IMR-90 (cell line): ENCODE results near the gene PPP1R14D. TPM values are rescaled to one million over a fixed set of nuclear protein-coding genes. Genes with fewer than 3 reads are reported as not detected.

Experiments
- ATAC-seq: fragments of 200-7000 bp; cut with Tn5 transposase; 2 replicates; pipeline ENCODE4 v1.9.1; 2020; ENCODE audit warnings: low read depth, mild to moderate bottlenecking, moderate library complexity
- BruUV-seq: library from RNA; stranded (reverse); fragments of 400-500 nt; replicated peaks from 2 replicates; lab custom pipeline; 2021; lab: Mats Ljungman, UMichigan
- CTCF ChIA-PET: fragments of 300-600 bp; formaldehyde crosslinking; extraction: SDS; loops from one replicate; lab custom pipeline; 2021; ENCODE audit warnings: antibody characterized with exemption; lab: Yijun Ruan, JAX
- POLR2A ChIA-PET: fragments of 300-600 bp; sonication (Branson Sonifier 250); formaldehyde crosslinking; loops from one replicate; lab custom pipeline; 2022; ENCODE audit warnings: antibody characterized with exemption; ENCODE audit not compliant: unreplicated experiment; lab: Charles Lee
- DNase-seq: peaks from one replicate; pipeline ENCODE4 v3.0.0; 2013
- H2AFZ ChIP-seq: replicated peaks from 2 replicates; pipeline ENCODE3; 2013; ENCODE audit warnings: low read length, mild to moderate bottlenecking; ENCODE audit not compliant: poor library complexity
- H2AK5ac ChIP-seq: 2 replicates; pipeline ENCODE4 v1.6.1; 2013; ENCODE audit warnings: low read depth, low read length, inconsistent platforms
- H2AK9ac ChIP-seq: replicated peaks from 2 replicates; pipeline ENCODE3; 2013; ENCODE audit warnings: mild to moderate bottlenecking, low read depth, low read length, moderate library complexity; ENCODE audit not compliant: poor library complexity
- H2BK120ac ChIP-seq: 2 replicates; pipeline ENCODE4 v1.6.1; 2013; ENCODE audit warnings: low read depth, low read length, inconsistent platforms
- H2BK15ac ChIP-seq: 3 replicates; pipeline ENCODE4 v1.6.1; 2013; ENCODE audit warnings: low read depth, low read length, inconsistent platforms
- H2BK20ac ChIP-seq: 2 replicates; pipeline ENCODE4 v1.6.1; 2013; ENCODE audit warnings: low read depth, mild to moderate bottlenecking, inconsistent platforms, low read length, moderate library complexity
- H2BK5ac ChIP-seq: 2 replicates; pipeline ENCODE4 v1.6.1; 2013; ENCODE audit warnings: mild to moderate bottlenecking, low read depth, low read length, inconsistent platforms; ENCODE audit not compliant: poor library complexity, severe bottlenecking
- H3K14ac ChIP-seq: replicated peaks from 2 replicates; pipeline ENCODE4 v1.6.1; 2013; ENCODE audit warnings: low read depth, low read length, inconsistent platforms
- H3K18ac ChIP-seq: 2 replicates; pipeline ENCODE4 v1.6.1; 2013; ENCODE audit warnings: low read depth, low read length, control low read depth
- H3K23ac ChIP-seq: 2 replicates; pipeline ENCODE4 v1.6.1; 2013; ENCODE audit warnings: low read depth, low read length, inconsistent platforms
- H3K27ac ChIP-seq: 2 replicates; pipeline ENCODE4 v1.5.1; 2013; ENCODE audit warnings: mild to moderate bottlenecking, control low read depth, low read length; ENCODE audit not compliant: insufficient read depth
- H3K27me3 ChIP-seq: 2 replicates; pipeline ENCODE4 v1.6.1; 2013; ENCODE audit warnings: low read length; ENCODE audit not compliant: control insufficient read depth, insufficient read depth
- H3K36me3 ChIP-seq: 2 replicates; pipeline ENCODE4 v1.6.1; 2013; ENCODE audit warnings: low read length, mixed read lengths; ENCODE audit not compliant: control insufficient read depth, insufficient read depth
- H3K4ac ChIP-seq: 2 replicates; pipeline ENCODE4 v1.6.1; 2013; ENCODE audit warnings: low read depth, low read length, inconsistent platforms
- H3K4me1 ChIP-seq: 2 replicates; pipeline ENCODE4 v1.6.1; 2013; ENCODE audit warnings: low read length, mixed read lengths; ENCODE audit not compliant: control insufficient read depth, insufficient read depth
- H3K4me2 ChIP-seq: 2 replicates; pipeline ENCODE4 v1.6.1; 2013; ENCODE audit warnings: low read depth, mild to moderate bottlenecking, control low read depth, low read length, moderate library complexity
- H3K4me3 ChIP-seq: 2 replicates; pipeline ENCODE4 v1.5.1; 2013; ENCODE audit warnings: low read depth, mild to moderate bottlenecking, control low read depth, low read length, moderate library complexity; ENCODE audit not compliant: insufficient read depth
- H3K56ac ChIP-seq: 2 replicates; pipeline ENCODE4 v1.6.1; 2013; ENCODE audit warnings: low read length, inconsistent platforms; ENCODE audit not compliant: insufficient read depth; ENCODE audit errors: extremely low read depth
- H3K79me1 ChIP-seq, 2 experiments: 2 replicates each; pipeline ENCODE4 v1.6.1; 2013; ENCODE audit warnings: low read length in 2 of 2, inconsistent platforms in 1 of 2, low read depth in 1 of 2
- H3K9ac ChIP-seq: 2 replicates; pipeline ENCODE4 v1.6.1; 2013; ENCODE audit warnings: low read depth, low read length, control low read depth
- H3K9me1 ChIP-seq: 2 replicates; pipeline ENCODE4 v1.6.1; 2013; ENCODE audit warnings: low read length, inconsistent platforms; ENCODE audit not compliant: insufficient read depth
- H3K9me3 ChIP-seq: 2 replicates; pipeline ENCODE4 v1.6.1; 2013; ENCODE audit warnings: low read length; ENCODE audit not compliant: control insufficient read depth, insufficient read depth
- H4K20me1 ChIP-seq: 2 replicates; pipeline ENCODE4 v1.6.1; 2013; ENCODE audit warnings: low read length, inconsistent platforms; ENCODE audit not compliant: insufficient read depth
- H4K5ac ChIP-seq: 2 replicates; pipeline ENCODE4 v1.6.1; 2013; ENCODE audit warnings: mild to moderate bottlenecking, low read depth, low read length, control low read depth
- H4K8ac ChIP-seq, 2 experiments: 2 replicates each; pipeline ENCODE4 v1.6.1; 2013; ENCODE audit warnings: low read depth in 2 of 2, low read length in 2 of 2, control low read depth in 1 of 2, inconsistent platforms in 1 of 2
- H4K91ac ChIP-seq: 2 replicates; pipeline ENCODE4 v1.6.1; 2013; ENCODE audit warnings: low read depth, low read length, inconsistent platforms; ENCODE audit not compliant: insufficient read depth
- CEBPB ChIP-seq: IDR thresholded peaks from 2 replicates; pipeline ENCODE4 v1.6.1; 2012; ENCODE audit warnings: low read depth, low read length, improper control_type of control experiment
- SMC3 ChIP-seq: fragments of 150-350 bp; IDR thresholded peaks from 2 replicates; pipeline ENCODE4 v1.6.1; 2016; ENCODE audit warnings: low read depth, mild to moderate bottlenecking, antibody characterized with exemption, low read length, moderate library complexity
- WGBS, 2 experiments: methylation state at CpG; one replicate each; pipeline versions ENCODE4 v1.1.5 to v1.1.7; 2013; ENCODE audit warnings: missing lambda C conversion rate in 2 of 2; ENCODE audit not compliant: insufficient read length in 1 of 2; ENCODE audit errors: extremely low coverage in 2 of 2; 5-methylcytosine and 5-hydroxymethylcytosine counted together
- dilution Hi-C: fragments of 300-500 bp; cut with HindIII; formaldehyde crosslinking; loops from one replicate; pipeline ENCODE4 v1.14.3; 2018; ENCODE audit warnings: low sequenced_read_pairs; ENCODE audit not compliant: unreplicated experiment
- in situ Hi-C: fragments of 300-500 bp; cut with MboI; formaldehyde crosslinking; loops from 3 replicates; pipeline ENCODE4 v1.14.3; 2019; ENCODE audit warnings: low sequenced_read_pairs, inconsistent platforms, mixed read lengths
- intact Hi-C: fragments of 100-400 bp; cut with micrococcal nuclease; formaldehyde crosslinking; loops from 2 replicates; pipeline ENCODE4 v1.10.0; 2022
- polyA plus RNA-seq, 3 experiments: library from polyadenylated mRNA; depleted of rRNA; stranded (reverse); fragments of >200 nt; gene quantifications; 2 replicates each; pipeline ENCODE4 v1.2.3, GENCODE V29; 2012; ENCODE audit warnings: low replicate concordance in 1 of 3
- total RNA-seq: library from RNA; depleted of rRNA; stranded (reverse); fragments of >200 nt; gene quantifications from 2 replicates; pipeline ENCODE4 v1.2.3, GENCODE V29; 2012

The PPP1R14D gene
- total and polyA plus RNA-seq, 2 of the 4 experiments (the other 2 are of a cell fraction) = not detected

DNA sequence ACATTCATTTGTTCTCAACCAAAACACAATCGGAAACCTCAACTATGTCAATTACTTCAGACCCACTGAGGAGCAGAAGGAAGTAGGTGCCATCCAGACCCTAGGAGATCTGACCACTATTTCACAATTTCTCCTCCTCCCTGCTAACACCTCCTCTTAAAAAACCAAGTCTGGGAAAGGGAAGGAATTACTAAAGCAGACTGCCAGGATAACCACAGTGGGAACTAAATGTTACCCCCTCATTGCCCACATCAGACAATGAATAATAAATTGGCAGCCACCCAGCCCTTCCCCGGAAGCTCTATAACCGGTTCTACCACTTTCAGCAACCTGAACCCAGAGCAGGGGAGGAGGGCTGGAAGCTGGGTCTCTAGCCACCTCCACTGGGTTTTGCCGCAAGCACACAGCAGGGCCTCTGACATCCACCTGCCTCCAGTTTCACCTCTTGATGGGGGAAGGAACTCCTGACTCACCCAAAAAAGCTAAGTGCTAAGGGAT, 41.1 kb downstream of the PPP1R14D start:
- Histone ChIP-seq H2AK9ac (no peak overlapping the region), H2BK120ac (no peak overlapping the region), H4K8ac (no peak overlapping the region), H3K14ac (no peak overlapping the region; the same call in 1 of the 2 replicates), H2AFZ (no peak overlapping the region), H3K4me2 (peak overlapping the region; percentile 4; the same call in 1 of the 2 replicates), H3K36me3 (peaks cover 2% of the 10 kb centered on the region; the same call in 1 of the 2 replicates), H3K18ac (no peak overlapping the region), H3K9ac (no peak overlapping the region), H3K23ac (no peak overlapping the region), H4K91ac (no peak overlapping the region), H2AK5ac (no peak overlapping the region), H2BK20ac (no peak overlapping the region), H3K79me1 (peaks cover 46 to 68% of the 10 kb centered on the region in 2 experiments), H3K4me1 (peaks cover 10% of the 10 kb centered on the region), H3K27me3 (no peaks in the 10 kb centered on the region), H2BK5ac (no peak overlapping the region), H3K9me1 (peaks cover 5% of the 10 kb centered on the region; the same call in 1 of the 2 replicates), H2BK15ac (no peak overlapping the region), H4K5ac (no peak overlapping the region), H3K56ac (no peak overlapping the region), H3K4me3 (no peak overlapping the region), H3K4ac (no peak overlapping the region), H3K9me3 (no peaks in the 10 kb centered on the region), H3K27ac (no peak overlapping the region), H4K20me1 (peaks cover 46% of the 10 kb centered on the region)
- BruUV-seq = no TSS peak
- TF ChIP-seq SMC3 (no peak), CEBPB (peak; percentile 88)
- DNase-seq = peak; percentile 62
- dilution Hi-C loops = no loop called here
- CTCF ChIA-PET = no interaction called here
- ATAC-seq = 0 out of 2 replicates have a peak, but pooled peaks have one; percentile 15
- POLR2A ChIA-PET = no interaction called here
- in situ Hi-C loops = no loop called here
- WGBS, 2 experiments = no CpG with 5 or more reads among the region's 4 CpGs
- intact Hi-C loops = no loop called here
